ENCODE data around the gene ASIC1. TPM values are rescaled to one million over a fixed set of nuclear protein-coding genes. Genes with fewer than 3 reads are reported as not detected.
A peak's percentile ranks its signal among the peaks of the same experiment; 100 is the strongest.

Gene ASIC1
- total RNA-seq, 2 donors from 2014 or later, result 0.52 to 0.99 TPM

- Histone ChIP-seq H3K27me3 (no peaks in the 10 kb centered on the region), H3K4me1 (peaks cover under 1% of the 10 kb centered on the region), H3K4me3 (no peak overlapping the region), H3K27ac (no peak overlapping the region), H3K36me3 (replicated peaks in 1 of 2; ENCODE audit: insufficient read depth in 1 of 2, low read depth in 2 of 2) (no peaks in the 10 kb centered on the region), H3K9me3 (no peaks in the 10 kb centered on the region)
- intact Hi-C loops (cut with DNase I), result no loop called here
- TF ChIP-seq POLR2A (IDR thresholded peaks at IDR 0.05) (no peak), CTCF (IDR thresholded peaks at IDR 0.05) (no peak)
- DNase-seq (no peak), ATAC-seq (no peak)
- WGBS, 2 donors, result 89 to 95% methylated on average over 2 of the region's 2 CpGs
These were observed 37.9 kb upstream of the ASIC1 start for GRCh38 chr12:50019524-50019923.

- intact Hi-C loops (cut with DNase I), result no loop called here
- H3K9me3 ChIP-seq, result no peaks in the 10 kb centered on the region
- ATAC-seq (no peak), DNase-seq (no peak)
- H3K4me3 ChIP-seq, result no peak overlapping the region
- 71 to 80% methylated on average over 4 of the region's 4 CpGs for WGBS, 2 donors
- H3K27ac ChIP-seq, result no peak overlapping the region
- no peaks in the 10 kb centered on the region for H3K36me3 ChIP-seq (replicated peaks in 1 of 2; ENCODE audit: insufficient read depth in 1 of 2, low read depth in 2 of 2)
- no peak for TF ChIP-seq CTCF (IDR thresholded peaks at IDR 0.05)
- H3K4me1 ChIP-seq, result peaks cover 5% of the 10 kb centered on the region
- no peaks in the 10 kb centered on the region for H3K27me3 ChIP-seq
These were observed 36.4 kb upstream of the ASIC1 start for GRCh38 chr12:50021031-50021430.

GRCh38 chr12:50022903-50023302 is 34.5 kb upstream of the ASIC1 start:
- ATAC-seq, result no peak
- Histone ChIP-seq H3K27me3 (no peaks in the 10 kb centered on the region), H3K9me3 (no peaks in the 10 kb centered on the region), H3K4me3 (no peak overlapping the region), H3K36me3 (replicated peaks in 1 of 2; ENCODE audit: insufficient read depth in 1 of 2, low read depth in 2 of 2) (no peaks in the 10 kb centered on the region), H3K4me1 (peaks cover 5% of the 10 kb centered on the region), H3K27ac (no peak overlapping the region)
- intact Hi-C loops (cut with DNase I), result no loop called here
- DNase-seq, result no peak
- WGBS, 2 donors, result 97 to 100% methylated on average over 1 of the region's 1 CpG
- TF ChIP-seq CTCF (IDR thresholded peaks at IDR 0.05), result no peak
- no peak for TF ChIP-seq POLR2A (IDR thresholded peaks at IDR 0.05)

- intact Hi-C loops (cut with DNase I), result no loop called here
- Histone ChIP-seq H3K36me3 (replicated peaks in 1 of 2; ENCODE audit: insufficient read depth in 1 of 2, low read depth in 2 of 2) (no peaks in the 10 kb centered on the region), H3K4me3 (no peak overlapping the region), H3K27ac (no peak overlapping the region), H3K9me3 (no peaks in the 10 kb centered on the region), H3K4me1 (peaks cover 5% of the 10 kb centered on the region), H3K27me3 (no peaks in the 10 kb centered on the region)
- no peak for ATAC-seq
- TF ChIP-seq POLR2A (IDR thresholded peaks at IDR 0.05) (no peak), CTCF (IDR thresholded peaks at IDR 0.05) (no peak)
- no peak for DNase-seq
- WGBS, 2 donors, result 59 to 69% methylated on average over 8 of the region's 8 CpGs
These were observed 33.2 kb upstream of the ASIC1 start for GRCh38 chr12:50024227-50024626.

- Histone ChIP-seq H3K4me3 (peak overlapping the region; percentile 55 to 75), H3K27me3 (no peaks in the 10 kb centered on the region), H3K9me3 (no peaks in the 10 kb centered on the region), H3K4me1 (peaks cover 5% of the 10 kb centered on the region), H3K36me3 (replicated peaks in 1 of 2; ENCODE audit: insufficient read depth in 1 of 2, low read depth in 2 of 2) (no peaks in the 10 kb centered on the region), H3K27ac (peak overlapping the region in 2 of 4 donors; percentile 23)
- ATAC-seq (peak; percentile 2), DNase-seq (no peak)
- no peak for TF ChIP-seq CTCF (IDR thresholded peaks at IDR 0.05)
- WGBS, 2 donors, result 1 to 2% methylated on average over 15 to 16 of the region's 16 CpGs
- intact Hi-C loops (cut with DNase I), result no loop called here
These were observed 32.6 kb upstream of the ASIC1 start for GRCh38 chr12:50024805-50025186.
